ENCODE measurements around the gene CASK. TPM values are rescaled to one million over a fixed set of nuclear protein-coding genes. Genes with fewer than 3 reads are reported as not detected.

Gene CASK
- total RNA-seq, 4 donors from 2014 or later: 34.3 to 52.8 (median 40.7) TPM

GRCh38 chrX:41881166-41881565, 42.2 kb downstream of the CASK start:
- WGBS, 2 donors: 71 to 92% methylated on average over 1 of the region's 1 CpG
- no peaks in the 10 kb centered on the region for H3K36me3 ChIP-seq
- H3K9me3 ChIP-seq: no peaks in the 10 kb centered on the region
- no peak overlapping the region for H3K4me3 ChIP-seq
- no peaks in the 10 kb centered on the region for H3K4me1 ChIP-seq
- TF ChIP-seq CTCF (IDR thresholded peaks at IDR 0.05): no peak
- no peak for TF ChIP-seq EP300 (IDR thresholded peaks at IDR 0.05)
- no peak for TF ChIP-seq POLR2A (IDR thresholded peaks at IDR 0.05)
- no peak for DNase-seq (ENCODE audit: low spot score in 2 of 2)
- H3K27ac ChIP-seq: no peak overlapping the region
- no peaks in the 10 kb centered on the region for H3K27me3 ChIP-seq

GRCh38 chrX:41877167-41877566, 46.2 kb downstream of the CASK start:
- Histone ChIP-seq H3K27ac (no peak overlapping the region), H3K4me1 (no peaks in the 10 kb centered on the region), H3K27me3 (no peaks in the 10 kb centered on the region), H3K36me3 (no peaks in the 10 kb centered on the region), H3K4me3 (no peak overlapping the region), H3K9me3 (no peaks in the 10 kb centered on the region)
- no peak for DNase-seq (ENCODE audit: low spot score in 2 of 2)
- TF ChIP-seq POLR2A (IDR thresholded peaks at IDR 0.05): no peak
- TF ChIP-seq EP300 (IDR thresholded peaks at IDR 0.05): no peak
- no peak for TF ChIP-seq CTCF (IDR thresholded peaks at IDR 0.05)
- 76 to 77% methylated on average over 2 of the region's 2 CpGs for WGBS, 2 donors

GRCh38 chrX:41875142-41875541, 48.2 kb downstream of the CASK start:
- Histone ChIP-seq H3K27me3 (no peaks in the 10 kb centered on the region), H3K9me3 (no peaks in the 10 kb centered on the region), H3K4me3 (no peak overlapping the region), H3K36me3 (no peaks in the 10 kb centered on the region), H3K27ac (no peak overlapping the region), H3K4me1 (no peaks in the 10 kb centered on the region)
- 86 to 100% methylated on average over 1 of the region's 1 CpG for WGBS, 2 donors
- no peak for DNase-seq (ENCODE audit: low spot score in 2 of 2)
- no peak for TF ChIP-seq EP300 (IDR thresholded peaks at IDR 0.05)
- TF ChIP-seq POLR2A (IDR thresholded peaks at IDR 0.05): no peak
- no peak for TF ChIP-seq CTCF (IDR thresholded peaks at IDR 0.05)

- no peak for DNase-seq (ENCODE audit: low spot score in 2 of 2)
- H3K4me3 ChIP-seq: no peak overlapping the region
- H3K4me1 ChIP-seq: no peaks in the 10 kb centered on the region
- no peaks in the 10 kb centered on the region for H3K36me3 ChIP-seq
- TF ChIP-seq POLR2A (IDR thresholded peaks at IDR 0.05) (no peak), CTCF (IDR thresholded peaks at IDR 0.05) (no peak), EP300 (IDR thresholded peaks at IDR 0.05) (no peak)
- no peak overlapping the region for H3K27ac ChIP-seq
- no peaks in the 10 kb centered on the region for H3K9me3 ChIP-seq
- H3K27me3 ChIP-seq: no peaks in the 10 kb centered on the region
- WGBS, 2 donors: 84 to 87% methylated on average over 2 of the region's 2 CpGs
These were observed 52.6 kb downstream of the CASK start for GRCh38 chrX:41870719-41871151.

- H3K4me1 ChIP-seq: no peaks in the 10 kb centered on the region
- TF ChIP-seq CTCF (IDR thresholded peaks at IDR 0.05): no peak
- TF ChIP-seq EP300 (IDR thresholded peaks at IDR 0.05): no peak
- TF ChIP-seq POLR2A (IDR thresholded peaks at IDR 0.05): no peak
- DNase-seq (ENCODE audit: low spot score in 2 of 2): no peak
- no peak overlapping the region for H3K27ac ChIP-seq
- no peaks in the 10 kb centered on the region for H3K27me3 ChIP-seq
- WGBS, 2 donors: 64 to 70% methylated on average over 3 of the region's 3 CpGs
- no peaks in the 10 kb centered on the region for H3K9me3 ChIP-seq
- H3K36me3 ChIP-seq: no peaks in the 10 kb centered on the region
- H3K4me3 ChIP-seq: no peak overlapping the region
These were observed 54.9 kb downstream of the CASK start for GRCh38 chrX:41868392-41868977.

Data from tibial nerve (tissue), 4 donors.